ENCODE measurements around the gene CLCF1.

Gene CLCF1

GRCh38 chr11:67314218-67314617 lies 59.2 kb downstream of the CLCF1 start:
- no peak for TF ChIP-seq CTCF (IDR thresholded peaks at IDR 0.05)

Measured in LNCAP (cell line).